Measurements from ENCODE around the gene KCTD13. TPM values are rescaled to one million over a fixed set of nuclear protein-coding genes. Genes with fewer than 3 reads are reported as not detected.

KCTD13 gene
- total and polyA plus RNA-seq, 7 donors: 5.4 to 26.1 (median 14.6) TPM

DNA sequence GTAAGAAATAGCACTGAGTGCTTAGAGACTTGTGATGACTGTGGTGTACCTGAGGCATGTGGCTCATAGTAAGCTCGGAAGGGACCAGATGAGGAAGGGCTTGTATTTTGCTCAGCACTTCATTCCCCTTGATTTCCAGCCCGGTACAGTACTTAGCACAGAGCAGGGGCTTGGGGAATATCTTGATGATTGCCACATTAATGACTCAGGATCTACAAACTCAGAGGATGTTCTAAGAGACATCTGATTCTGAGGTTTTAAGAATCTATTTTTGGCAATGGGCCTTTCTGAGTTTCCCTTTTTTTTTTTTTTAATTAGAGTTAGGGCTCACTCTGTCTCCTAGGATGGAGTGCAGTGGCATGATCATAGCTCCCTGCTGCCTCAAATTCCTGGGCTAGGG is 16.6 kb downstream of the KCTD13 start:
- H3K4me1 ChIP-seq: no peaks in the 10 kb centered on the region
- H3K4me3 ChIP-seq: no peak overlapping the region
- H3K27me3 ChIP-seq: no peaks in the 10 kb centered on the region
- no peak for DNase-seq
- no peak overlapping the region for H3K27ac ChIP-seq
- intact Hi-C loops (cut with DNase I): no loop called here
- WGBS, 2 donors: 83 to 84% methylated on average over 2 of the region's 2 CpGs
- no peaks in the 10 kb centered on the region for H3K9me3 ChIP-seq
- no peak for TF ChIP-seq CTCF (IDR thresholded peaks at IDR 0.05)
- no peak for TF ChIP-seq EP300 (IDR thresholded peaks at IDR 0.05)
- no peak for TF ChIP-seq POLR2A (IDR thresholded peaks at IDR 0.05)
- no peak for TF ChIP-seq POLR2AphosphoS5 (IDR thresholded peaks at IDR 0.05)
- peaks cover 0 to 9% (median 0%) of the 10 kb centered on the region in 4 donors for H3K36me3 ChIP-seq

- Histone ChIP-seq H3K4me3 (no peak overlapping the region), H3K9me3 (no peaks in the 10 kb centered on the region), H3K4me1 (no peaks in the 10 kb centered on the region), H3K36me3 (peaks cover 0 to 5% (median 0%) of the 10 kb centered on the region in 4 donors), H3K27me3 (no peaks in the 10 kb centered on the region), H3K27ac (no peak overlapping the region)
- 93 to 96% methylated on average over 2 of the region's 2 CpGs for WGBS, 2 donors
- TF ChIP-seq CTCF (IDR thresholded peaks at IDR 0.05) (no peak), POLR2AphosphoS5 (IDR thresholded peaks at IDR 0.05) (no peak), POLR2A (IDR thresholded peaks at IDR 0.05) (no peak), EP300 (IDR thresholded peaks at IDR 0.05) (no peak)
- intact Hi-C loops (cut with DNase I): no loop called here
- no peak for DNase-seq
These were observed 17.3 kb downstream of the KCTD13 start for GRCh38 chr16:29908719-29909220.

DNA sequence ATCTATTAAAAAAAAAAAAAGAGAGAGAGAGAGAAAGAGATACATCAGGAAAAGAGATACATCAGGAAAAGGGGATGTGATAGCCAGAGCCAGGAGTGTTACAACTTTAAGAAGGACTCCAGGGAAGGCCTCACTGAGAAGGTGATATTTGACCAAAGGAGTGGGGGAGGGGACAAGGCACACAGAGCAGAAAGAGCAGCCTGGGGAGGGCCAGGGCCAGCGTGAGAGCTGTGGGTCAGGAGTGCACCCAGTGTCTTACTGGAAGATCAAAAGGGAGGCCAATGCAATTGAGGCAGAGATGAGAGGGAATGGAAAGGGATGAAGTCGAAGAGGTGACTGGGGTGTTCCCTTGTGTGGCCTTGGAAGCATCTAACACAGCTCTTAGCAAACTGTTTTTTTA is 18.1 kb downstream of the KCTD13 start:
- no peak overlapping the region for H3K4me3 ChIP-seq
- no peak for DNase-seq
- no peak for TF ChIP-seq POLR2A (IDR thresholded peaks at IDR 0.05)
- H3K27me3 ChIP-seq: no peaks in the 10 kb centered on the region
- H3K36me3 ChIP-seq: no peaks in the 10 kb centered on the region
- H3K27ac ChIP-seq: no peak overlapping the region
- H3K9me3 ChIP-seq: no peaks in the 10 kb centered on the region
- H3K4me1 ChIP-seq: no peaks in the 10 kb centered on the region
- 80 to 81% methylated on average over 2 of the region's 2 CpGs for WGBS, 2 donors
- intact Hi-C loops (cut with DNase I): no loop called here

DNA sequence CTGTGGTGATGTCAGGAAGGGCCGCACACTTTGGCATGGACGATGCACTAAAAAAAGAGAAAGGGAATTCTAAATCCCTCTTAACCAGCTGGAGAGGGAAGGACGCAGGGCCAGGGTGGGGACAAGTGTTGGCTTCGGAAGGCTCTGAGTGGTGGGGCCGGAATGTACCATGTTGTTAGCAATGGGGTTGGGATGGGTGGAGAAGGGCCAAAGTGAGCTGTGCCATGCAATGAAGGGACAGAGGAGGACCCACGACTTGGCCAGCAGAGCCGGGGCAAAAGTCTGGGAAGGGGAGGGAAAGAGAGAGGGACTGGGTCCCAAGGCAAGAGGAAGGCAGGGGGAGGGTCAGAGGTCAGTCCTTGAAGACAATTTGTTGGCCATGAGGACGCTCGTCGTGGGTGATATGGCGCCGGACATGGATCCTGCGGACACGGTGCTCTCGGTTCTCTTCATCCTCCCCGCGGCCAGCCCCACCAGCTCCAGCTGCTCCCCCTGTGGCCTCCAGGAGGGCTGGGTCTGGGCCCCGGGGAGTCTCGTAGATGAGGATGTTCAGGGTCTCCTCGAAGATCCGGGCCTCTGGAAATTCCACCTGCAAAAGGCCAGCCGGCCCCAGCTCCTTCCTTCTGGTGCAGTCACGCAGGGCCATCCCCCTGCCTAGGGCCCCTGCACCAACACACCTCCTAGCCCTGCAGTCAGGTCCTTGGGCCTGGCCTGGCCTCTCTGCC is 19.3 kb downstream of the KCTD13 start:
- H3K27me3 ChIP-seq: no peaks in the 10 kb centered on the region
- WGBS, 2 donors: 90 to 91% methylated on average over 23 of the region's 23 CpGs
- intact Hi-C loops (cut with DNase I): no loop called here
- no peak overlapping the region for H3K4me3 ChIP-seq
- no peak overlapping the region for H3K27ac ChIP-seq
- DNase-seq: no peak
- H3K9me3 ChIP-seq: no peaks in the 10 kb centered on the region
- TF ChIP-seq EP300 (IDR thresholded peaks at IDR 0.05) (no peak), POLR2AphosphoS5 (IDR thresholded peaks at IDR 0.05) (no peak), CTCF (IDR thresholded peaks at IDR 0.05) (no peak), POLR2A (IDR thresholded peaks at IDR 0.05) (no peak)
- no peaks in the 10 kb centered on the region for H3K4me1 ChIP-seq
- no peaks in the 10 kb centered on the region for H3K36me3 ChIP-seq

DNA sequence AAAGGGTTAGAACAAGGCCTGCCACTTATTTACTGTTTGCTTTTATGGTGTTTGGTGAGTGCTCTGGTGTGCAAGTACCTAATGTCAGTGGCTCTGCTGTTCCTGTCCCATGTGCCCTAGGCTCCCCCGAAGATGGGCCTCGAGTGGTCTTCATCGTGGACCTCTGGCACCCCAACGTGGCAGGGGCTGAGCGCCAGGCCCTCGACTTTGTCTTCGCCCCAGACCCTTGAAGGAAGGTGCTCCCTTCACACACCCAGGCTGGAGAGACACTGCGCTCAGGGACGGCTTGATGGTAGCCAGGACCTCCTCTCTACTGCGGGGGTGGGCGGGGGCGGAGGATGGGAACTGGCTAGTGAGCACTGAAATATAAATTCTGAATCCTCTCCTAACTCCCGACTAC is 20.4 kb downstream of the KCTD13 start:
- no peaks in the 10 kb centered on the region for H3K36me3 ChIP-seq
- TF ChIP-seq EP300 (IDR thresholded peaks at IDR 0.05) (no peak), POLR2A (IDR thresholded peaks at IDR 0.05) (no peak), POLR2AphosphoS5 (IDR thresholded peaks at IDR 0.05) (no peak), CTCF (IDR thresholded peaks at IDR 0.05) (no peak)
- H3K27ac ChIP-seq: no peak overlapping the region
- peaks cover 0 to 4% (median 2%) of the 10 kb centered on the region in 4 donors for H3K4me1 ChIP-seq
- no peak for DNase-seq
- no peaks in the 10 kb centered on the region for H3K27me3 ChIP-seq
- intact Hi-C loops (cut with DNase I): no loop called here
- no peaks in the 10 kb centered on the region for H3K9me3 ChIP-seq
- WGBS, 2 donors: 84 to 90% methylated on average over 13 of the region's 13 CpGs
- no peak overlapping the region for H3K4me3 ChIP-seq
